Ishikawa (cell line): ENCODE measurements around the gene SLC30A3.

Experiments used
- CREB1 ChIP-seq: IDR thresholded peaks from 2 replicates; pipeline ENCODE4 v1.6.1; 2012; ENCODE audit warnings: low read depth
- TAF1 ChIP-seq: IDR thresholded peaks from 2 replicates; pipeline ENCODE4 v1.6.1; 2012; ENCODE audit warnings: low read depth, mild to moderate bottlenecking
- TEAD4 ChIP-seq: IDR thresholded peaks from 2 replicates; pipeline ENCODE4 v1.6.1; 2012
- ZBTB7A ChIP-seq: IDR thresholded peaks from 2 replicates; pipeline ENCODE4 v1.6.1; 2012; ENCODE audit warnings: low read depth
- TF ChIP-seq, protein P1 (sequence below): IDR thresholded peaks from 2 replicates; pipeline ENCODE4 v1.6.1; 2012; ENCODE audit warnings: low read depth, mild to moderate bottlenecking

DNA sequence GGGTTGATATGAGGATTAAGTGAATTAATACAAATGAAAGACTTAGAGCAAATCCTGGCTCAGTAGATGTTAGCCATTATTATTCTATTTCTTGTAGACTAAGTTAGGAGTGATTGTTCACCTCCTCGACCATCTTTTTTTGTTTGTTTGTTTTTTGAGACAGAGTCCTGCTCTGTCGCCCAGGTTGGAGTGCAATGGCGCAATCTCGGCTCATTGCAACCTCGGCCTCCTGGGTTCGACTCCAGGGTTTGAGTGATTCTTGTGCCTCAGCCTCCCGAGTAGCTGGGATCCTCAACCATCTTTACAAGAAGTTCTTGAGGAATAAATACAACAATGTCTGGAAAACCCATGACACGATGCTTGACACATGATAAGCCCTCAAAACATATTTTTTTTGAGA is 32.1 kb upstream of the SLC30A3 start:
- TF ChIP-seq TEAD4 (no peak), CREB1 (no peak), ZBTB7A (no peak), TAF1 (no peak)
- TF ChIP-seq, protein P1, sequence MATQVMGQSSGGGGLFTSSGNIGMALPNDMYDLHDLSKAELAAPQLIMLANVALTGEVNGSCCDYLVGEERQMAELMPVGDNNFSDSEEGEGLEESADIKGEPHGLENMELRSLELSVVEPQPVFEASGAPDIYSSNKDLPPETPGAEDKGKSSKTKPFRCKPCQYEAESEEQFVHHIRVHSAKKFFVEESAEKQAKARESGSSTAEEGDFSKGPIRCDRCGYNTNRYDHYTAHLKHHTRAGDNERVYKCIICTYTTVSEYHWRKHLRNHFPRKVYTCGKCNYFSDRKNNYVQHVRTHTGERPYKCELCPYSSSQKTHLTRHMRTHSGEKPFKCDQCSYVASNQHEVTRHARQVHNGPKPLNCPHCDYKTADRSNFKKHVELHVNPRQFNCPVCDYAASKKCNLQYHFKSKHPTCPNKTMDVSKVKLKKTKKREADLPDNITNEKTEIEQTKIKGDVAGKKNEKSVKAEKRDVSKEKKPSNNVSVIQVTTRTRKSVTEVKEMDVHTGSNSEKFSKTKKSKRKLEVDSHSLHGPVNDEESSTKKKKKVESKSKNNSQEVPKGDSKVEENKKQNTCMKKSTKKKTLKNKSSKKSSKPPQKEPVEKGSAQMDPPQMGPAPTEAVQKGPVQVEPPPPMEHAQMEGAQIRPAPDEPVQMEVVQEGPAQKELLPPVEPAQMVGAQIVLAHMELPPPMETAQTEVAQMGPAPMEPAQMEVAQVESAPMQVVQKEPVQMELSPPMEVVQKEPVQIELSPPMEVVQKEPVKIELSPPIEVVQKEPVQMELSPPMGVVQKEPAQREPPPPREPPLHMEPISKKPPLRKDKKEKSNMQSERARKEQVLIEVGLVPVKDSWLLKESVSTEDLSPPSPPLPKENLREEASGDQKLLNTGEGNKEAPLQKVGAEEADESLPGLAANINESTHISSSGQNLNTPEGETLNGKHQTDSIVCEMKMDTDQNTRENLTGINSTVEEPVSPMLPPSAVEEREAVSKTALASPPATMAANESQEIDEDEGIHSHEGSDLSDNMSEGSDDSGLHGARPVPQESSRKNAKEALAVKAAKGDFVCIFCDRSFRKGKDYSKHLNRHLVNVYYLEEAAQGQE = no peak
